Erythroblast (primary cell): ENCODE data around the gene SVEP1.

Experiments
- GATA1 ChIP-seq: IDR thresholded peaks from 2 replicates; pipeline ENCODE4 v1.6.1; 2011; ENCODE audit warnings: low read depth, mild to moderate bottlenecking, control low read depth, low read length, moderate library complexity
- POLR2A ChIP-seq: IDR thresholded peaks from 2 replicates; pipeline ENCODE4 v1.6.1; 2011; ENCODE audit warnings: mild to moderate bottlenecking, low read length

- no peak for TF ChIP-seq POLR2A
- no peak for TF ChIP-seq GATA1
These were observed 151.9 kb downstream of the SVEP1 start for GRCh38 chr9:110427497-110428104.
